ENCODE data around the gene SORCS2.

Gene SORCS2

GRCh38 chr4:7400671-7401298 is 208.4 kb downstream of the SORCS2 start:
- H3K4me3 ChIP-seq (ENCODE audit: control insufficient read depth, low read depth, low read length): no peak overlapping the region
- DNase-seq (ENCODE audit: low read depth): no peak
- no peak for TF ChIP-seq CTCF (IDR thresholded peaks at IDR 0.05; ENCODE audit: control insufficient read depth, insufficient read depth, low read depth, low read length, missing control alignments)

DNA sequence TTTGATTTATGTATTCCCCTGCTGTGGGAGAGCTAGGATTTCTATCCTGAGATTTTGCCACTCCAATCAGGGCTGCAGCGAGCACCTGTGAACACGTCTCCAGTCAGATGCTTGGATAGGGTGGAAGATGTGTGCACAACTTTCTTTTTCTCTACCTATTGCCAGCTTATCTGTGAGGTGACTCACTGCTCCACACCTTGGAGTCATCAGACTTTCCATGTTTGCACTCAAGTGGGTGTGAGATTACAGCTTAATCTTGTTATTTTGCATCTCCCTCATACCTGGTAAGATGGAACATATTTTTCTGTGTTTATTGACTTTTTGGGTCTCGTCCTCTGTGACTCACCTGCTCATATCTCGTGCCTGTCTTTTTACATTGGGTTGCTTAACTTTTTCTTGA is 210.2 kb downstream of the SORCS2 start:
- H3K4me3 ChIP-seq (ENCODE audit: control insufficient read depth, low read depth, low read length): no peak overlapping the region
- no peak for TF ChIP-seq CTCF (IDR thresholded peaks at IDR 0.05; ENCODE audit: control insufficient read depth, insufficient read depth, low read depth, low read length, missing control alignments)
- no peak for DNase-seq (ENCODE audit: low read depth)

GRCh38 chr4:7403001-7403400 is 210.7 kb downstream of the SORCS2 start:
- H3K4me3 ChIP-seq (ENCODE audit: control insufficient read depth, low read depth, low read length): no peak overlapping the region
- no peak for TF ChIP-seq CTCF (IDR thresholded peaks at IDR 0.05; ENCODE audit: control insufficient read depth, insufficient read depth, low read depth, low read length, missing control alignments)
- no peak for DNase-seq (ENCODE audit: low read depth)

DNA sequence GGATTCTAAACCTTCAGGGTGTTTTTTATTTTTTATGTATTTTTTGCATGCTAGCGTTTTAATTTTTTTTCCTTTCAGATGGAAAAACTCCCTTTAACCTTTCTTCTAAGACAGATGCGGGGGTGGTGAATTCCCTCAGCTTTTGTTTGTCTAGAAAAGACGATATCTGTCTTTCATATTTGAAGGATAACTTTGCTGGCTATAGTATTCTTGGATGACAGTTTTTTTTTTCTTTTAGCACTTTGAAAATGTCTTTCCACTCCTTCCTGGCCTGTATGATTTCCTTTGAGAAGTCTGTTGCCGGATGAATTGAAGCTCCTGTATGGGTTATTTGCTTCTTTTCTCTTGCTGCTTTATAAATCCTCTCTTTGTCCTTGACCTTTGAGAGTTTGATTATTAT is 215.8 kb downstream of the SORCS2 start:
- DNase-seq (ENCODE audit: low read depth): no peak
- no peak for TF ChIP-seq CTCF (IDR thresholded peaks at IDR 0.05; ENCODE audit: control insufficient read depth, insufficient read depth, low read depth, low read length, missing control alignments)
- H3K4me3 ChIP-seq (ENCODE audit: control insufficient read depth, low read depth, low read length): no peak overlapping the region

GRCh38 chr4:7410446-7410845 is 218.1 kb downstream of the SORCS2 start:
- H3K4me3 ChIP-seq (ENCODE audit: control insufficient read depth, low read depth, low read length): no peak overlapping the region
- TF ChIP-seq CTCF (IDR thresholded peaks at IDR 0.05; ENCODE audit: control insufficient read depth, insufficient read depth, low read depth, low read length, missing control alignments): no peak
- no peak for DNase-seq (ENCODE audit: low read depth)

GRCh38 chr4:7411491-7411890 is 219.2 kb downstream of the SORCS2 start:
- no peak for DNase-seq (ENCODE audit: low read depth)
- no peak overlapping the region for H3K4me3 ChIP-seq (ENCODE audit: control insufficient read depth, low read depth, low read length)
- TF ChIP-seq CTCF (IDR thresholded peaks at IDR 0.05; ENCODE audit: control insufficient read depth, insufficient read depth, low read depth, low read length, missing control alignments): no peak
